Subcutaneous preadipocyte (primary cell): ENCODE measurements around the gene ASCL2. TPM values are rescaled to one million over a fixed set of nuclear protein-coding genes. Genes with fewer than 3 reads are reported as not detected.

Experiments used
- total RNA-seq: library from RNA; depleted of rRNA; stranded (reverse); fragments of >200 nt; gene quantifications from 2 replicates; pipeline ENCODE4 v1.2.3, GENCODE V29; 2012

Gene ASCL2
- total RNA-seq, result not detected in 2 replicates

GRCh38 chr11:2270322-2271076, at the start of gene ASCL2:
ASCL2 (minus strand) TSS chr11:2270588; CDS start chr11:2270332, 256 bp downstream.

GRCh38 chr11:2301631-2302305, 31.4 kb upstream of the ASCL2 start, which contains the start of the genes C11orf21 and TSPAN32:
C11orf21 (minus strand) TSS chr11:2301918; CDS start chr11:2301808, 110 bp downstream.
TSPAN32 (plus strand) TSS chr11:2302013; CDS start chr11:2302150, 137 bp downstream.

Other genes starting within 250 kb of the ASCL2 start
- 0.37 and 0.59 TPM in 2 replicates for gene IGF2, start 131.2 kb downstream of the ASCL2 start, total RNA-seq
- not detected in 2 replicates for gene INS, start 109.4 kb downstream of the ASCL2 start, total RNA-seq
- not detected in 2 replicates for gene TH, start 98.8 kb downstream of the ASCL2 start, total RNA-seq
- not detected in 2 replicates for gene C11orf21, start 31.3 kb upstream of the ASCL2 start, total RNA-seq
- under 0.01 and 0.37 TPM in 2 replicates for gene TSPAN32, start 31.4 kb upstream of the ASCL2 start, total RNA-seq
- 251 and 263 TPM in 2 replicates for gene CD81, start 106.7 kb upstream of the ASCL2 start, total RNA-seq
- 46.3 and 48.7 TPM in 2 replicates for gene TSSC4, start 130.2 kb upstream of the ASCL2 start, total RNA-seq
- gene TRPM5, start 173.9 kb upstream of the ASCL2 start, total RNA-seq, result not detected in 2 replicates
- not detected in 2 replicates for gene KCNQ1, start 174.4 kb upstream of the ASCL2 start, total RNA-seq